Middle frontal gyrus (tissue), 1 donor: ENCODE measurements around the gene ENPP3.

Experiments
- DNase-seq: peaks from one replicate; pipeline ENCODE4 v3.0.0-alpha.2; 2015; ENCODE audit warnings: low spot score; ENCODE audit errors: extremely low spot score

ENPP3 gene

DNA sequence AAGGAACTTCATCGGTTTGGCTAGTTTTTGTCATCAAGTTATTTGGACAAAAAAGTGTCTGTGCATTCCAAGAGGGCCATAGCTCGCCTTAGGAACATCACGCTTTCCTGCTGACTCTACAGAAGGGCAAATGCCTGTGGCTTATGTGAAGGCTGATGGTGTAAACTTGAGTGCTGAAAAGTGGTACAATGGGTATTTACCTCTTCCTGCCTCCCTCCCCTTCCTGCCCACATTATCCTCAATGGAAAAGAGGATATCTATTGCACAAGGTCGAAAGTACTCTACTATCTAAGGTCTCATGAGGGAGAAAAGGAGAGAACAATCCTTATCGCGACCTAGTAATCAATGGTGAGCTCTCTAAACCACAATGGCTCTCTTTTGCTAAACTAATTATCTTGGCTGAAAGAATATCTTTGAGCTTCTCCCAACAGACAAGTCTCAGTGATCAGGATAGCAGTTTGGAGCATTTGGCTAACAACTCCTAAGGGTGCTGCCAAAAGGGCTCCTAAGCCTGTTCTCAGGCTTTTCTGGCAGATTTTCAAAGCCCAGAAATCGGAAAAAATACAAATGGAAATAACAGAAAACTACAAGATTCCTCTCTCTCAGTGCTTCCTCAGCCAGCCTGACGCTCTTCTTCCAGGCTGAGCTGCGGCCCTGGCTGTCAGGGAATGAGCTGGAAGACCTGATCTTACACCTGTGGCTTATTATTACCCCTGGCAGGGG lies 128.1 kb downstream of the ENPP3 start:
- no peak for DNase-seq

DNA sequence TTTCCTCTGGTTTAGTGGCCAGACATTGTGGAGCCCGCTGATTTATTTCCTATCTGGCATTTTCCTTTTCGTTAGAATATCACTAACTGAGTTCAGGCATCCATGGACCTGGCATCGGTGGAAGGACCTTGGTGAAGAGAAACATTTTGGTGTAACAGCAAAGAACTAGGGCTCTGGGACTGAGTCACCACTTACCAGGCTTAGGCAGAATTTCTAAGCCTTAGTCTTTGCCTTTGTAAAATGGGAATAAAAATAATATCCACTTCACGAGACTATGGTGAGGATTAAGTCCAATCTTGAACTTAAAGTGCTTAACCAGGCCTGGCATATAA lies 128.7 kb downstream of the ENPP3 start:
- DNase-seq: no peak

DNA sequence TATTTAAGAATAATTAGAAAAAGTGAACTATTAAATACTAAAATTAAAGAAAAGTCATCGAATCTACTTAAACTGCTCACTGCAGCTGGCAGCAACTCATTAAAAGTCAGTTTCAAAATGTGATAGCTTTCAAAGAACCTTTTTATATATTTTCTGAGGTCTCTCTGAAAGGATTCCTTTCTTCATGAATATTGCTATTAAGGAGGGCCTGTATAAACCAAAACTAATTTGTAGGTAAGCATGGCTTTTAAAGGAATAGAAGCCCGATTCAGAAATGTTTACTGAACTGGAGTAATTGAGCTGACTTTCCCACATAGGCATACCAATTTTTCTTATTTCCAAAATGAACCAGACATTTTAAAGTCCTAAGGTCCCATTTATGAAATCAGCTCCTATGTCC lies 129.5 kb downstream of the ENPP3 start:
- no peak for DNase-seq

DNA sequence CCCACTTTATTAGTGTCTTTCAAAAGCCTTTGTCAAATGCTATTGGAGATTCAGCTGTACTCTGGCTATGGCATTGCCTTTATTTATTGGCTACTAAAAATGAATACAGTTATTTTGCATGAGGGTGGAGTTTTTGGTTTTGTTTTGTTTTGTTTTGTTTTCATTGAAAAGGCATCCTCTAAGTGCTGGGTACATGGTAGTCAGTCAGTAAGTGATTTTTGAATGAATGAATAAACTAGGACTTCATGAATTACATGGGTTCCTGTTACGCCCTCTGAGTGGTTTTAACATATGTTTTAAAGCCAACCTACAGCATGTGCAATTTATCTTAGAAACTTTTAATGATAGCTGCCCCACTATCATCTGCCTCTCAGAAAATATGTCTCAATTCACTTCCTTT lies 131.9 kb downstream of the ENPP3 start:
- DNase-seq: no peak

DNA sequence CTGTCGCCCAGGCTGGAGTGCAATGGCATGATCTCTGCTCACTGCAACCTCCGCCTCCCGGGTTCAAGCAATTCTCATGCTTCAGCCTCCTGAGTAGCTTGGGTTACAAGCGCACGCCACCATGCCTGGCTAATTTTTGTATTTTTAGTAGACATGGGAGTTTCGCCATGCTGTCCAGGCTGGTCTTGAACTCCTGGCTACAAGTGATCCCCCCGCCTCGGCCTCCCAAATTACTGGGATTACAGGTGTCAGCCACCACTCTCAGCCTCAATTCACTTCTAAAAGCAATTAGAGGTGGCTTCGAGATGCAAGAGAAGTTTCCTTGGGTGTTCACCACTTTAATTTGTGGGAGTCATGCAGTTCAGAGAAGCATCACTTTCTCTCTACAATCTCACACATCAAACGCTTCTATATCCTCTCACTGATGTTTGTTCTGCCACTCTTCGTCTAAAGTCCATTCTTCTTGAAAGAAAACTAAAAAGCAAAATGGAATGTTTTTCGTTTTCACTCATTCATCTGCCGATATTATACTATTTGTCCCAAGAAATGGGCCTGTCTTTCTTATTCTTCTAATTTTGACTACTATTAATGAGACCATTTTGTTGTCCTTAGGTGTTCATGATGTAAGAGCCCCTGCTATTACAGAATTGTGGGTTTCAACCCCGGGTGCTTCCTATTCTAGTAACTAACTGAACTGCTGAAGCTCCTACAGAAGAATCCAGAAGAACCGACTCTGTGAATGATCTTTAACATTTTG lies 132.5 kb downstream of the ENPP3 start:
- DNase-seq: no peak

DNA sequence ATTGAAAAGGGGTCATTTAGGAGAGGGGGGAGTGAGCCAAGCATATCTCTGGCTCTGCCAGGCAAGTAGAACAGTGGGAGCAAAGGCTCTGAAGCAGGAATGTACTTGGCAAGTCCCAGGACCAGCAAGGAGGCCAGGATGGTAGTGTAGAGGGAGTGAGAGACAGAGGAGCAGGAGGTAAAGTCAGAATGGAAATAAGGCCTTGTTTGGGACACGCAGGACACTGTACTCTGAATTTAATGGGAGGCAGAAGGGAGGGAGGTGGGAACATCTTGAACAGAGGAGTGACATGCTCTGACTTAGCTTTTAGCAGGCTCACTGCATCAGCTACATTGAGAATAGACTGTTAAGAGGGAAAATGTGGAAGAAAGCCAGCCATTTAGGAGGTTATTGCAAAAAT lies 133.7 kb downstream of the ENPP3 start:
- DNase-seq: no peak

DNA sequence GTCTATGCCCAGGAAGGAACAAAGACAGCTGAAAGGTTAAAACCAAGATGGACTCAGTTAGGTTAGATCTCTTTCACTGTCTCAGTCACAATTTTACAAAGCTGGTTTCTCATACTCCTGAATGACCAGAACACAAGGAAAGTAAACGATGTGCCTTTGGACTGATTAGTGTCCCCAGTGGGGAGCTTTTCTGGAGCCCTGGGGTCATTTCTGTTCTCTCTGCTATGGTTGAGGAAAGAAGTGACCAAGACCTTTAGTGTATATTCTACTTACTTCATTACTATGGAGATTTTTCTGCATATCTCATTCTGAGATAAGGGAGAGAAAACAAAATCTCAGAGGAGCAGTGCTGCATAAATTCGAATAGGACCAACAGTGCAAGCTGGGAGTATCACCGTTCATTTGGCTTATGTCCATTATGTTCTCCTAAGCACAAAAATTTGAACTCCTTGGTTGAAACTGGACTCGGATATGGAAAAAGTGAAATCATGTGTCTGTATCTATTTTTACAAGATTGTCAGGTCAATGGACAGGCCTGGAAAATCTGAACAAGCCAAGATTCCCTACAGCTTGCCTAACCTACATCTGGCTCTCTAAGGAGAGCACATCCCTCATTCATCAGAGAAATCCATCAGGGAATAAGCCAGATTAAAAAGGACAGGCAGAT lies 136.3 kb downstream of the ENPP3 start:
- DNase-seq: no peak

DNA sequence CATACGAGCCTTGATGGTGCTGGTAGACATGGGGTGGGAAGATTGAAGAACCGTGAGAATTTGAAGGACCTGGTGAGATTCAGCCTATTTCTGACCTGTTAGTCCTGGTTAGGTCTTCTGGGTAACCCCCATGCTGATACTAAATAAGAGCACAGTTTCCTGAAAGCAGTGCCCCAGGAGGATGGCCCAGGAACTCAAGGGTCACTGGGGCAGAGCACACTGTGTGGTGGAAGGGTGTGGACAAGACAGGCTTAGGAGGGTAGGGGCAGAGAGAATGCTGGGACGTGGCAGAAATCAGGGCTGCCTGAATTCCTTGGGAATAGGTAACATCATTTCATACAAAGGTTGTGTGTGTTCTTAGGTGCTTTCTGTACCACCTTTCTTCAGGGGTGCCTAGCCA lies 138.8 kb downstream of the ENPP3 start:
- no peak for DNase-seq

DNA sequence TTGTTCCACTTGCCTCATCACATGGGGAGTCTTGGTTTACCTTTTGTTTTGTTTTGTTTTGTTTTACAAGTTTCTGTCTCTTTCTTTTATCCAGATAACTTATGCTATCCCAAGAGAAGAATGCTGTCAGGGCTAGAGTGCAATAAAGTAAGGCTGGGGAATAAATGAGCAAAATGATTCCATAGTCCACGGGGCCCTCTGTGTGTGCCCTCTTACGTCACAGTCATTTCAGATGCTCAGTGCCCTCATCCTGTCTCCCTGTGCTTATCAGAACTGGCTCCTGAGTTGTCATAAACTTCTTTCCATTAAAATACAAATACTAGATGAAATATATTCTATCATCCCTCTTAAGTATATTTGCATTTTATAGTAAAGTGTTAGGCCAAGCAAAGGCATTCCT lies 139.9 kb downstream of the ENPP3 start:
- no peak for DNase-seq

DNA sequence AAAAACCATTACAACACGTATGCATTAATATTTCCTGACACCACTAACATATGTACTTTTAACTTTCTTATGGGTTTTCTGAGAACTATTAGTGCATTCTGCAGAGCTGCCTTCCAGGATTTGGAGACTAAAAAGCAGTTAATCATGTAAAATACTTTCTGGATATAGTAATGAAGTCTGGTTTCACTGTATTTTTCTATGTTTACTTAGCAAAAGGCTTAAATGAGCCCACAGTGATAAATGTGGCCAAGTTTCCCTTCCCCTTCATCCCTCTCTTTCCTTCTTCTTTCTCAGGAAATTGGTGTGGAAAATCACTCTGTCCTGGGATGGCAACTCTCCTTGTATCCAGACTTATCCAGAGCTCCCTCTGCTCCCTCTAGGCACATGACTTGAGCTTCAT lies 141.1 kb downstream of the ENPP3 start:
- DNase-seq: no peak

DNA sequence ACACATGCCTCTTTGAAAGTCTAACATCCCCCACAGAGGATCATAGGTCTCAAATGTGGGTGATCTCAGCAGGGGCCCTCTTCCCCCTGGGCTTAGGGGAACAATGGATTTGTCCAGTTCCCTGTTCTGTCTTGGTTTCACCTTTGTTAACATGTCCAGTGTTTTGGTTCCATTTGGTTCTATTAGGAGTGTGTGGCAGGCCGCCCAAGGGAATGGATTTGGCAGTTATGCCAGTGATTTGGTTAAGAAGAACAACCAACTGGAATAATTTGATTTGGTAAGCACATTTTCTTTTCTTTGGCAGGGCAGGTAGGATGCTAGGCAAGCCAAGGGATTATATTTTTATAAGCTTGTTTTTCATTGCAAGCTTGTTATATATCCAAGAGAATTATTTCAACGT lies 142.2 kb downstream of the ENPP3 start:
- DNase-seq: no peak

DNA sequence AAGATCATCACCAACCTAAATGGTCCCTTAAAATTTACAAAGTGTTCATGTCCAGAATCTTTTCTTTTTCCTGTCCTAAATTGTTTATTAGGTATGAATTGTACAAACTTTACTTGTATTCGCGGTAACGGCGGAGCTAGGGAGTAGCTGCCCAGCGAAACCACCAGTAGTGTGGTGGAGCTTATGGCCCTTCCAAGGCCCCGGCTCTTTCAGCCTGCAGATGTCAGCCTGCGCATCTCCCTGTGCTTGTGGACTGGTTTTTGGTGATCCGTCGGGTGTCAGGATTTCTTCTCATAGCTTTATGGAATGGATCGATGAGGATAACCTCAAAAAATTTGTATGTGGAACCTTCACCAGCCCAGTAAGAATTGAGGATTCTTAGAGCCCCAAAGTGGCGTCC lies 143.5 kb downstream of the ENPP3 start:
- DNase-seq: no peak

DNA sequence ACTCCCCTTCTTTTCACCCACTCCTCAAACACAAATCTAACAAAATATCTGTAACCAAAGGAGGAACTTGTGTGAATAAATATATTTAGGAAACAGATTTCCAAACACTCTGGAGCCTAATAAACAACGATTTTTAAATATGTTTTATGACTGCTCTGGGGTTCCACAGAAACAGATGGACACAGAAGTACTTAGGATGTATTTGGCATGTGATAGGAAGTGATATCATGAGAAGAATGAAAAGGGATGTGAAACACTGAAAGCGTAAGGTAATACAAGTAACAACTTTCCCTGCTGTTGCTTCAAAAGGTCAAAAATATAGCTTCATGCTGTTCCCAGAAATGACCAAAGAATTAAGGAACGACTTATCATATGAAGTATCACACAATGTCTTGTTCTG lies 144.6 kb downstream of the ENPP3 start:
- no peak for DNase-seq

DNA sequence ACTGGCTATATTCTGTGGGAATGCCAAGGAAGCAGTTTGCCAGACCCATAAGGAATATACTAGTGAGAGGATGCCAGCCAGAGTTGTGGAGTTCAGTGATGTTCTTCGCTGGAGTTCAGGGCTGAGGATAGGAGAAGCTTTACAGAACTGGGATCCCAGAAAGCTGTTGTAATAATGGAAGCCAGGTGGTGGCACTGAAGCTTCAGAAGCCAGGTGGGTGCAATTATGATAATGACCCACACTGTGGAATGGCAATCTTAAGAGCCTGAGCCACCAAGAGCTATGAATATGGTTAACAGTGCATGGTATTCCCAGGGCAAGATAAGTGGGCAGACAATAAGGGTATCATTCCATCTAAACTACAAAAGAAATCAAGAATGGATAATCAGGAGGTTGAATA lies 145.7 kb downstream of the ENPP3 start:
- DNase-seq: no peak

DNA sequence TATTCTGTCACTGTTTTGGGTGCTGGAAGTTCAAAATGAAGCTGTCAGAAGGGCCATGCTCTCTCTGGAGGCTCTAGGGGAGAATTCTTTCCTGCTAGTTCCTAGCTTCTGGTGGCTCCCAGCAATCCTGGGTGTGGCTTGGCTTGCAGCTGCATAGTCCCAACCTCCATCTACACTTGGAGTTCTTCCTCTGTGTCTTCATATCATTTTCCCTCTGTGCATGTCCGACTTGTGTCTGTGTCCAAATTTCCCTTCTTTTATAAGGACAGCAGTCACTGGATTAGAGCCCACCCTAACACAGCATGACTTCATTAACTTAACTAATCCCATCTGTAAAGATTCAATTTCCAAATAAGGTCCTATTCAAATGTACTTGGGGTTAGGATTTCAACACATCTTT lies 147.5 kb downstream of the ENPP3 start:
- no peak for DNase-seq

DNA sequence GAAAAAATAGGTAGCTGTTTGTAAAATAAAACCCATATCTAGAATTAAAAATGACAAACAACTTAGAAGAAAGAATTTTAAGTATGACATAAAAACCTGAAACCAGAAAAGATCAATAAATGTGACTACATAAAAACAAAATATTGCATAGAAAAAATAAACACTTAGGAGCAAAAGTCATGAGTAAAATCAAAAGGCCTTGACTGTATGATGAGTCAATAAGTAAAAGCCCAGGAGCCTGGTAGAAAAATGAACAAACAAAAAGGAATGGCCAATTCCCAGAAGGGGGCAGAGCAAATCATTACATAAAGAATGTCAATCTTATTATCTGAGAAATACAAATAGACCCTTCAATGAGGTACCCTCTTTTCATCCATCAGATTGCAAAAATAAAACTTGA lies 150.0 kb downstream of the ENPP3 start:
- DNase-seq: no peak

DNA sequence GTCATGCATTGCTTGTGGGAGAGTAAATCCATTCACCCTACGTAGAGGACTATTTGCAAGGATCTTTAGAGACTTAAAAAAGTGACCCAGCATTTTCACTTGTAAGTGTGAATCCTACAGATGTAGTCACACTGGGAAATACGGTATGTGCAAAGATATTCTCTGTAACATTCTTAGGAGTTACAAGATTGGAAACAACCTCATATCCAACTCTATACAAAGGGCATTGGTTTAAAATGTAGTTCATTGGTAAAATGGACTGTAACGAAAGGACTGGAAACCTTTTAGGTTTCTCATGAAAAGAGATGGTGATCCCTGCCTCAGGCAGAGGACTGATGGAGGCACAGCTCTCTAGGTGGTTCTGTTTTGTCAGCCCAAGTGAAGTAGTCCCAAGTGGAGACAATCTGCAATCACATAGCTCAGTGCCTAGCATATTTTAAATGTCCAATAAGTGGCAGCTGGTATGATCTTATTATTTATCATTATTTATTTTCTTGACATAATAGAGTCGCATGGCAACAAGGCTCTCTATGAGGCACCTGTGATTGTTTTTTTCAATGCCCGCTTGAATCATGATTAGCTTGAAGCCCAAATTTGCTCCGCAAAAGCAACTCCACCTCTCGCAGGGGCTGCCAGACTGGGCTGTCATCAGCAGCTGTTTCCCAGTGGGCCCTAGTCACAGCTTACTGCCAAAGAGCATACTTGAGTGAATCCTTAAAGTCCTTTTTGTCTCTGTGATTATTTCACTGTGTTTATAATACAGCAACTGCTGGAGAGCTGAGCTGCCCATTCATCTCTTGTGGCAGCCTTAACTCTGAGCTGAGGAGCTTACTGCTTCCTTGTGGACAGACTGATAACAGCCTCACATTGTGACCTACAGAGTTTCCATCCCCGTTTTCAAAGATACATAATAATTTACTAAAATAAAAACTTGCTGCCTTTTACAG lies 150.9 kb downstream of the ENPP3 start:
- no peak for DNase-seq

DNA sequence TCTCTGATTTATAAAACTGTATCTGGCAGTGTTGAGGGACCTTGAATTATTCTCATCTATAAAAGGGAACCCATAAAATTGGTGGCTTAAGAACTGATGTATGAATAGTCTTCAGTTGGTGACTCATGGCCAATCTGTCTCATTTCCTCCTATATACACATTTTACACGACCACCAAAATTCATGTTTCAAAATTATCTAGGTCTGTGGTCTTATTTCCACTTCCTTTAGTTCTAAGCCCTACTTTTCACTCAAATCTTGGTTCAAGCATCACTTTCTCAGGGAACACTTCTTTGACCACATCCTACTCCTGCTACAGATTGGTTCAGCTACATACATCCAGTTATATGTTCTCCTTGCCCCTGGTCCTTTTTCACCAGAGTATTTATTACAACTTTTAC lies 152.1 kb downstream of the ENPP3 start:
- DNase-seq: no peak

DNA sequence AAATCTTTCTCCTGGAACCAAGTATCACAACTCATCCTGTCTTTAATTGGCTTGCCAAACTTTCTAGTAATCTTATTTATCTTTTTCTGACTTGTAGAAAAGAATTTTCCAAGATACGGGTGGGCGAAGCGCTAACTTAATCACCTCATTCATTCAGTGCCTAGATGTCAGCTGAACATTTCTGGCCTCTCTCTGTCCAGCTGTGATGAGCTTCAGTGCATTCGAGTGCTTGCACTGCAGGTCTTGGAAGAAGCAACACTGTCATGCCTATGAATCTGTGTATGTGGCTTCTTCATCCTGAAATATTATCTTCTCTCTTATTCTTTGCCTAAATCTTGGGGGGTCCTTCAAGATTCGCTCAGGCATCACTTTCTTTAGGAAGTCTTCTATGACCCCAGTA lies 154.4 kb downstream of the ENPP3 start:
- no peak for DNase-seq

DNA sequence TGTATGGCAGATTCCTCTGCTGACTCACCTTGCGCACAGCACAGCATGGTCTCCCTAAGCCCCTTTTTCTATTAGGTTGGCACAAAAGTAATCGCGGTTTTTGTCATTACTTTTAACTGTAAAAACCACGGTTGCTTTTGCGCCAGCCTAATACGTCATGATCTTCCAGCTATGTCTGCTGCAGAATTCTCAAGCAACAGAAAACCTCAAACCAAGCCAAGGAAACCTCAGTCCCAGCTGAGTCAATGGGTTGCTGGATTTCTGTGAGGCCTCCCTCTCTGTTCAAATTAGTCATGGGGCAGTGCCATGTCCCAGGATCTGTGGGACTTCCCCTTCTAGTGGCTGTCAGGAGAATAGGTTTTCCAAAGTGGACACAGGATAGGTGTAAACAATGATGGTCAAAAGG lies 155.0 kb downstream of the ENPP3 start:
- DNase-seq: no peak

DNA sequence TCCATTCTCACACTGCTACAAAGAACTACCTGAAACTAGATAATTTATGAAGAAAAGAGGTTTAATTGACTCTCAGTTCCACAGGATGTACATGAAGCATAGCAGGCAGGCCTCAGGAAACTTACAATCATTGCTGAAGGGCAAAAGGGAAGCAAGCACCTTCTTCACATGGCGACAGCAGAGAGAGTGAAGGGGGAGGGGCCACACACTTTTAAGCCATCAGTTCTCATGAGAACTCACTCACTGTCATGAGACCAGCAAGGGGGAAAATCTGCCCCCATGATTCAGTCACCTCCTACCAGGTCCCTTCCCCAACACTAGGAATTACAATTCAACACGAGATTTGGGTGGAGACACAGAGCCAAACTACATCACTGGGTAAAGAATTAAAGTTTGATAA lies 158.3 kb downstream of the ENPP3 start:
- DNase-seq: no peak
